GM18498 (cell line): ENCODE results near the gene AGPAT4.
"Not testable (repeated sequence)": the region's sequence is repeated elsewhere in the genome, so short reads cannot be mapped to it uniquely, and the experiment has no call there.

Experiments
- ATAC-seq: cut with Tn5 transposase; IDR thresholded peaks from one replicate; pipeline ENCODE4 v1.9.1; 2021; ENCODE audit warnings: mild to moderate bottlenecking, moderate library complexity; ENCODE audit not compliant: unreplicated experiment

Gene AGPAT4

GRCh38 chr6:161207200-161207599 is 66.7 kb downstream of the AGPAT4 start:
- ATAC-seq, result no peak

GRCh38 chr6:161204866-161205557 is 68.8 kb downstream of the AGPAT4 start:
- no peak for ATAC-seq

- ATAC-seq, result no peak
Observed at GRCh38 chr6:161200610-161201370, 73.1 kb downstream of the AGPAT4 start.

- ATAC-seq, result no peak
Observed at GRCh38 chr6:161199850-161200249, 74.0 kb downstream of the AGPAT4 start.

GRCh38 chr6:161198783-161199460 is 74.9 kb downstream of the AGPAT4 start:
- no peak for ATAC-seq

- ATAC-seq, result no peak
Observed at GRCh38 chr6:161198176-161198575, 75.7 kb downstream of the AGPAT4 start.

GRCh38 chr6:161195386-161195785 is 78.5 kb downstream of the AGPAT4 start:
- ATAC-seq, result no peak

GRCh38 chr6:161194374-161194773 is 79.5 kb downstream of the AGPAT4 start:
- no peak for ATAC-seq

- no peak for ATAC-seq
Observed at GRCh38 chr6:161192636-161193411, 81.0 kb downstream of the AGPAT4 start.

- no peak for ATAC-seq
Observed at GRCh38 chr6:161191671-161192070, 82.2 kb downstream of the AGPAT4 start.

GRCh38 chr6:161191007-161191406 is 82.9 kb downstream of the AGPAT4 start:
- no peak for ATAC-seq

GRCh38 chr6:161189891-161190290 is 84.0 kb downstream of the AGPAT4 start:
- no peak for ATAC-seq

- no peak for ATAC-seq
Observed at GRCh38 chr6:161188547-161189465, 85.1 kb downstream of the AGPAT4 start.

GRCh38 chr6:161186173-161186769 is 87.6 kb downstream of the AGPAT4 start:
- no peak for ATAC-seq

- ATAC-seq, result no peak
Observed at GRCh38 chr6:161181121-161181520, 92.7 kb downstream of the AGPAT4 start.

GRCh38 chr6:161178155-161178554 is 95.7 kb downstream of the AGPAT4 start:
- ATAC-seq, result not testable (repeated sequence)

GRCh38 chr6:161176428-161176827 is 97.4 kb downstream of the AGPAT4 start:
- ATAC-seq, result not testable (repeated sequence)

- ATAC-seq, result not testable (repeated sequence)
Observed at GRCh38 chr6:161172769-161173168, 101.1 kb downstream of the AGPAT4 start.

GRCh38 chr6:161171207-161171606 is 102.7 kb downstream of the AGPAT4 start:
- ATAC-seq, result no peak

GRCh38 chr6:161169696-161170095 is 104.2 kb downstream of the AGPAT4 start:
- ATAC-seq, result no peak
